Endothelial cell of umbilical vein (primary cell): ENCODE measurements around the gene SAYSD1. TPM values are rescaled to one million over a fixed set of nuclear protein-coding genes. Genes with fewer than 3 reads are reported as not detected.

Experiments
- BruUV-seq: library from RNA; stranded (reverse); fragments of 400-500 nt; replicated peaks from 2 replicates; lab custom pipeline; 2021; lab: Mats Ljungman, UMichigan
- CTCF ChIA-PET: fragments of 300-600, 350-600 bp; sonication (Branson Sonifier 250); formaldehyde crosslinking; loops from one replicate; lab custom pipeline; 2021; ENCODE audit warnings: antibody characterized with exemption, inconsistent platforms; lab: Charles Lee
- POLR2A ChIA-PET: fragments of 300-600, 350-600 bp; sonication (Branson Sonifier 250); formaldehyde crosslinking; loops from one replicate; lab custom pipeline; 2021; ENCODE audit warnings: antibody characterized with exemption, inconsistent platforms; lab: Charles Lee
- DNase-seq: peaks from one replicate; pipeline ENCODE4 v3.0.0-alpha.2; 2011; ENCODE audit warnings: low read depth, low spot score
- FAIRE-seq: peaks from 2 replicates; lab custom pipeline; 2011; peaks lifted over from hg19 to GRCh38; lab: Jason Lieb, UNC
- H2AFZ ChIP-seq: 2 replicates; pipeline ENCODE4 v1.6.0; 2012; ENCODE audit warnings: low read depth, low read length, control low read depth, inconsistent platforms
- H3K27ac ChIP-seq: 2 replicates; pipeline ENCODE4 v1.5.1; 2011; ENCODE audit warnings: low read depth, mild to moderate bottlenecking, control low read depth, low read length, moderate library complexity; ENCODE audit not compliant: insufficient read depth
- H3K27me3 ChIP-seq, 2 experiments: 2 replicates each; pipeline versions ENCODE4 v1.6.0 to v1.6.1; 2011; ENCODE audit warnings: low read length in 2 of 2, mixed read lengths in 1 of 2; ENCODE audit not compliant: control insufficient read depth in 2 of 2, insufficient read depth in 2 of 2
- H3K36me3 ChIP-seq, 2 experiments: 2 replicates in 1 of 2; 3 replicates in 1 of 2; pipeline ENCODE4 v1.5.1; 2011; ENCODE audit warnings: low read length in 2 of 2, mild to moderate bottlenecking in 1 of 2, moderate library complexity in 1 of 2; ENCODE audit not compliant: control insufficient read depth in 2 of 2, insufficient read depth in 2 of 2; ENCODE audit errors: extremely low read depth in 1 of 2
- H3K4me1 ChIP-seq: 3 replicates; pipeline ENCODE4 v1.5.1; 2011; ENCODE audit warnings: mild to moderate bottlenecking, low read length; ENCODE audit not compliant: control insufficient read depth, insufficient read depth; ENCODE audit errors: extremely low read depth
- H3K4me2 ChIP-seq: 2 replicates; pipeline ENCODE4 v1.6.1; 2011; ENCODE audit warnings: low read length, control low read depth, mixed read lengths; ENCODE audit not compliant: insufficient read depth
- H3K4me3 ChIP-seq, 3 experiments: fragments of 200-600 bp in 1 of 3; sonication (generic), shearing (Covaris generic) in 1 of 3; replicated peaks in 1 of 3; 2 replicates each; pipeline ENCODE4 v1.5.1; 2011 to 2016; ENCODE audit warnings: control low read depth in 3 of 3, low read length in 3 of 3, mild to moderate bottlenecking in 2 of 3, inconsistent platforms in 1 of 3, low read depth in 1 of 3, moderate library complexity in 1 of 3; ENCODE audit not compliant: insufficient read depth in 1 of 3
- H3K79me2 ChIP-seq: 2 replicates; pipeline ENCODE4 v1.6.0; 2012; ENCODE audit warnings: low read length, inconsistent platforms; ENCODE audit not compliant: control insufficient read depth, insufficient read depth
- H3K9ac ChIP-seq: replicated peaks from 2 replicates; pipeline ENCODE3; 2011; ENCODE audit warnings: low read length, control low read depth; ENCODE audit not compliant: insufficient read depth; ENCODE audit errors: extremely low read depth
- H3K9me1 ChIP-seq: replicated peaks from 3 replicates; pipeline ENCODE4 v1.6.0; 2011; ENCODE audit warnings: mild to moderate bottlenecking, low read length; ENCODE audit not compliant: control insufficient read depth, insufficient read depth; ENCODE audit errors: extremely low read depth
- H3K9me3 ChIP-seq: replicated peaks from 2 replicates; pipeline ENCODE4 v1.5.1; 2012; ENCODE audit warnings: low read length, inconsistent platforms; ENCODE audit not compliant: control insufficient read depth, insufficient read depth
- H4K20me1 ChIP-seq: replicated peaks from 2 replicates; pipeline ENCODE3; 2011; ENCODE audit warnings: mild to moderate bottlenecking, low read length; ENCODE audit not compliant: control insufficient read depth, insufficient read depth; ENCODE audit errors: extremely low read depth
- CTCF ChIP-seq, 2 donors: IDR thresholded peaks; 1 replicate in 1 of 2; 2 replicates in 1 of 2; pipeline ENCODE4 v1.5.1; 2011; ENCODE audit warnings: low read length in 2 of 2, mild to moderate bottlenecking in 2 of 2, moderate library complexity in 2 of 2, control low read depth in 1 of 2, inconsistent platforms in 1 of 2, low read depth in 1 of 2; ENCODE audit not compliant: insufficient read depth in 1 of 2; ENCODE audit errors: extremely low read depth in 1 of 2
- EZH2 ChIP-seq: IDR thresholded peaks from 2 replicates; pipeline ENCODE4 v1.6.1; 2012; ENCODE audit warnings: borderline replicate concordance, low read depth, mild to moderate bottlenecking, moderate library complexity, low read length, inconsistent platforms; ENCODE audit not compliant: severe bottlenecking
- FOS ChIP-seq: IDR thresholded peaks from 2 replicates; pipeline ENCODE4 v1.6.1; 2011; ENCODE audit warnings: mild to moderate bottlenecking, low read length, moderate library complexity, borderline replicate concordance; ENCODE audit not compliant: insufficient read depth
- GATA2 ChIP-seq: IDR thresholded peaks from 2 replicates; pipeline ENCODE4 v1.7.0; 2011; ENCODE audit warnings: low read depth, mild to moderate bottlenecking, moderate library complexity, mixed read lengths, low read length; ENCODE audit not compliant: insufficient read length, insufficient read depth
- JUN ChIP-seq: IDR thresholded peaks from 2 replicates; pipeline ENCODE4 v1.6.1; 2011; ENCODE audit warnings: borderline replicate concordance, low read depth; ENCODE audit not compliant: insufficient read length, insufficient read depth
- MAX ChIP-seq: IDR thresholded peaks from 2 replicates; pipeline ENCODE4 v1.6.1; 2011; ENCODE audit not compliant: insufficient read depth, insufficient read length
- POLR2AphosphoS5 ChIP-seq: IDR thresholded peaks from 2 replicates; pipeline ENCODE4 v1.6.1; 2012; ENCODE audit warnings: low read depth, mild to moderate bottlenecking, control low read depth, low read length, moderate library complexity; ENCODE audit not compliant: insufficient read depth
- dilution Hi-C: fragments of 300-500 bp; cut with MboI; formaldehyde crosslinking; loops from one replicate; pipeline ENCODE4 v1.15.0; 2019; ENCODE audit warnings: low sequenced_read_pairs; ENCODE audit not compliant: extremely low pct_ligation_motif_present
- intact Hi-C: fragments of 100-400 bp; cut with micrococcal nuclease; formaldehyde crosslinking; loops from one replicate; pipeline ENCODE4 v1.10.0; 2022
- polyA plus RNA-seq, 4 experiments: library from polyadenylated mRNA; depleted of rRNA in 3 of 4; stranded (reverse) in 3 of 4; unstranded in 1 of 4; fragments of >200 nt; gene quantifications; 2 replicates each; pipeline versions ENCODE4 v1.2.1 to v1.2.3, GENCODE V29; 2011 to 2012; ENCODE audit warnings: missing spikeins in 1 of 4
- total RNA-seq: library from RNA; stranded (reverse); gene quantifications from 2 replicates; pipeline ENCODE4 v1.2.3, GENCODE V29; 2021

The SAYSD1 gene
- total and polyA plus RNA-seq, 2 donors (not counting 3 experiments of a cell fraction or from before 2014, with no cell fraction given), result 9.0 to 9.7 TPM

- no peaks in the 10 kb centered on the region for H3K9me3 ChIP-seq
- H3K4me1 ChIP-seq, result peaks cover 6% of the 10 kb centered on the region
- H3K27me3 ChIP-seq, result peaks cover 8 to 18% of the 10 kb centered on the region in 2 experiments
- intact Hi-C loops (no loop called here), dilution Hi-C loops (no loop called here)
- POLR2A ChIA-PET, result no interaction called here
- H3K9ac ChIP-seq, result no peak overlapping the region
- BruUV-seq, result no TSS peak
- no peaks in the 10 kb centered on the region for H4K20me1 ChIP-seq
- H3K27ac ChIP-seq, result no peak overlapping the region
- DNase-seq (no peak), FAIRE-seq (no peak)
- TF ChIP-seq MAX (no peak), EZH2 (no peak)
- no peaks in the 10 kb centered on the region for H3K79me2 ChIP-seq
- no peaks in the 10 kb centered on the region for H3K36me3 ChIP-seq
- no peak overlapping the region for H3K4me2 ChIP-seq
- CTCF ChIA-PET, result interaction anchor here (0.6 kb wide), 1 partner anchor 8 kb away, joined by 3 read pairs; no protein-coding TSS in a partner anchor
- no peaks in the 10 kb centered on the region for H3K9me1 ChIP-seq
- no peak overlapping the region for H2AFZ ChIP-seq
- H3K4me3 ChIP-seq, result no peak overlapping the region
These were observed 28.3 kb downstream of the SAYSD1 start for GRCh38 chr6:39086711-39087110.

- H3K9me3 ChIP-seq, result no peaks in the 10 kb centered on the region
- H3K9me1 ChIP-seq, result no peaks in the 10 kb centered on the region
- H3K4me2 ChIP-seq, result no peak overlapping the region
- peaks cover 6% of the 10 kb centered on the region for H3K4me1 ChIP-seq
- no peak overlapping the region for H3K9ac ChIP-seq
- intact Hi-C loops, result no loop called here
- H3K36me3 ChIP-seq, result no peaks in the 10 kb centered on the region
- H3K79me2 ChIP-seq, result no peaks in the 10 kb centered on the region
- no peak overlapping the region for H2AFZ ChIP-seq
- dilution Hi-C loops, result no loop called here
- no peak for FAIRE-seq
- ChIA-PET POLR2A (no interaction called here), CTCF (no interaction called here)
- TF ChIP-seq FOS (no peak), GATA2 (no peak), MAX (no peak), POLR2AphosphoS5 (no peak), JUN (no peak), CTCF (IDR thresholded peaks at IDR 0.05; ENCODE audit: extremely low read depth in 1 of 2, insufficient read depth in 1 of 2, low read depth in 1 of 2, low read length in 2 of 2) (no peak)
- no peaks in the 10 kb centered on the region for H4K20me1 ChIP-seq
- no peak for DNase-seq
- H3K4me3 ChIP-seq, result no peak overlapping the region
- BruUV-seq, result no TSS peak
- H3K27me3 ChIP-seq, result peaks cover 5 to 15% of the 10 kb centered on the region in 2 experiments
- no peak overlapping the region for H3K27ac ChIP-seq
These were observed 28.7 kb downstream of the SAYSD1 start for GRCh38 chr6:39086294-39086693.
